Subcutaneous abdominal adipose tissue (tissue), 5 donors: ENCODE results near the gene C11orf86.
A peak's percentile ranks its signal among the peaks of the same experiment; 100 is the strongest.

Experiments
- H3K27ac ChIP-seq: one replicate; pipeline ENCODE4 v1.7.0; 2013; ENCODE audit warnings: low read depth, mild to moderate bottlenecking, inconsistent platforms, low read length, moderate library complexity
- H3K27me3 ChIP-seq, 5 donors: one replicate each; pipeline ENCODE4 v1.7.0; 2013; ENCODE audit warnings: low read length in 5 of 5, inconsistent platforms in 1 of 5; ENCODE audit not compliant: control insufficient read depth in 5 of 5, insufficient read depth in 4 of 5
- H3K36me3 ChIP-seq, 5 donors: one replicate each; pipeline ENCODE4 v1.7.0; 2013; ENCODE audit warnings: low read length in 5 of 5; ENCODE audit not compliant: control insufficient read depth in 5 of 5, insufficient read depth in 5 of 5
- H3K4me1 ChIP-seq, 5 donors: one replicate each; pipeline ENCODE4 v1.7.0; 2013; ENCODE audit warnings: low read length in 5 of 5, mild to moderate bottlenecking in 3 of 5, moderate library complexity in 1 of 5; ENCODE audit not compliant: control insufficient read depth in 5 of 5, insufficient read depth in 5 of 5
- H3K4me3 ChIP-seq, 5 donors: one replicate each; pipeline ENCODE4 v1.7.0; 2013; ENCODE audit warnings: low read length in 5 of 5, low read depth in 1 of 5
- H3K9ac ChIP-seq, 5 donors: one replicate each; pipeline ENCODE4 v1.7.0; 2013; ENCODE audit warnings: low read length in 5 of 5, mild to moderate bottlenecking in 4 of 5, moderate library complexity in 3 of 5
- H3K9me3 ChIP-seq, 5 donors: one replicate each; pipeline ENCODE4 v1.7.0; 2013; ENCODE audit warnings: low read length in 5 of 5; ENCODE audit not compliant: control insufficient read depth in 5 of 5
- donor health status: healthy.
- donor health status: healthy.
- donor health status: healthy.
- donor health status: healthy.
- donor health status: healthy.

The C11orf86 gene, protein sequence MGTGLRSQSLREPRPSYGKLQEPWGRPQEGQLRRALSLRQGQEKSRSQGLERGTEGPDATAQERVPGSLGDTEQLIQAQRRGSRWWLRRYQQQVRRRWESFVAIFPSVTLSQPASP

DNA sequence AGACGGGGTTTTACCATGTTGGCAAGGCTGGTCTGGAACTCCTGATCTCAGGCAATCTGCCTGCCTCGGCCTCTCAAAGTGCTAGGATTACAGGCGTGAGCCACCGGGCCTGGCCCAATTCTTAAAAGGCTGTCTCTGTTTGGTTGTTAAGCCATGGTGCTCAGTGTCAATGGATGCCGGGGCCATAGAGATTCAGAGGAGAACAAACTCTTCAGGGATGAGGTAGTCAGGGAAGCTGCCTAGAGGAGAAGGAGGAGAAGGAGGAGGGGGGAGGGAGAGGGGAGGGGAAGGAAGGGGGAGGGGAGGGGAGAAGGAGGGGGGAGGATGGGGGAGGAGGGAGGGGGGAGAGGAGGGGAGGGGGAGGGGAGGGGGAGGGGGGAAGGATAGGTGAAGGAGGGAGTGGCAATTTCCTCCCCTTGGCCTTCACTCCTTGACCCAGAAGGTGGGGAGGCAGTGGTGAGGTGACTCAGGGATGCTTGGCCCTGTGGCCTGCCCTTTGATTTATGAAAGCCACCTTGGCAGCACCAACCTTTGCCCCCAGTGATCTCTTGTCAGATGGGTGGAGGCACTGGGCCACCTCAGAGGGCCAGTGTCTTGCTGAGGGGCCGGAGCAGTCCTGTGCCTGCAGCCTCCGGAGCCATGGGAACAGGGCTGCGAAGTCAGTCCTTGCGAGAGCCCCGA is at the start of gene C11orf86:
Gene C11orf86, plus strand, starts transcription at position 581 of the 681 bp plus-strand sequence. Its CDS starts 59 bp downstream, at position 640.
- Histone ChIP-seq H3K4me3 (no peak within 1 kb of the TSS), H3K9me3 (peaks cover 3 to 11% (median 7%) of the 10 kb centered on the region in 5 donors), H3K4me1 (peaks cover 0 to 29% (median 28%) of the 10 kb centered on the region in 5 donors), H3K36me3 (no peaks in the 10 kb centered on the region), H3K27ac (peak within 1 kb of the TSS; percentile 62), H3K27me3 (no peaks in the 10 kb centered on the region), H3K9ac (peak within 1 kb of the TSS in 1 of 5 donors; percentile 2)

DNA sequence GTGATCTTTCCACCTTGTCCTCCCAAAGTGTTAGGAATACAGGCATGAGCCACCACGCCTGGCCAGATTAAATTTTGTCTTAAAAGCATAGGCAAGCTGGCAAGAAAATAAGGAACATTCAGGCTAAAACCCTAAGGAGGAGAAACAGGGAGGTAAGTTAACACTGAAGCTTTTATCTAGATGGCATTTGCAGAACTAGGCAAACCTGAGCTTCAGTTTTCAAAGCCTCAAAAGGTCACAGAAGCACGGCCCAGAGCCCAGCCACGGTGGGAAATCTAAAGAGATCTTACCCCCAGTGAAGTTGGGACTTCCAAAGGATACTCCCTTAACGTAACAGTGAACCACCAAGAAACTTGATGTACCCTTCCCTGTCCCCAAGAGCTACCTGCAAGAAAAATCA is 45.4 kb upstream of the C11orf86 start:
- peak overlapping the region; percentile 74 for H3K27ac ChIP-seq
- peaks cover 10 to 46% (median 37%) of the 10 kb centered on the region in 5 donors for H3K4me1 ChIP-seq

DNA sequence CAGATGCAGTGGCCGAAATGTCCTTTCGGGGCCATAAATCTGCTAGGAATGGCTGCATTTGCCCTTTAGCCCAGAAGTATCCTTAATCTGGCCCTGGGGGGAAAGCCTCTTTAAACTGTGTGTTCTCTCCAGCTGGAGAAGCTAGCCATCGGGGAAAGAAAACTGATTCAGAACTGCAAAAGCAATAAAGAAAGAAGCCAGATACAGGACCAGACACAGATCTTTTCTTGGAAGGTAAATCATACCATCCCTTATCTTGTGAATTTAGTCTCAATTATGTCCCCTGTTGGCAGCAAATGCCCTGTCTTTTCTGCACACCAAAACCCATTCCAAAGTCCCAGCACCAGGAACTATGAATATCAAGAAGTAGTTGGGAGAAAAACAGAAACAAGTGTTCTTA is 42.6 kb upstream of the C11orf86 start:
- H3K9me3 ChIP-seq, result no peaks in the 10 kb centered on the region
- H3K27ac ChIP-seq, result peak overlapping the region; percentile 82
- H3K4me3 ChIP-seq, result peak overlapping the region in 1 of 5 donors; percentile 0
- H3K27me3 ChIP-seq, result no peaks in the 10 kb centered on the region
- H3K36me3 ChIP-seq, result no peaks in the 10 kb centered on the region
- no peak overlapping the region for H3K9ac ChIP-seq
- peaks cover 10 to 61% (median 50%) of the 10 kb centered on the region in 5 donors for H3K4me1 ChIP-seq

More for the DNA sequence above, 45.4 kb upstream of the C11orf86 start:
- Histone ChIP-seq H3K27me3 (no peaks in the 10 kb centered on the region), H3K9ac (no peak overlapping the region), H3K9me3 (no peaks in the 10 kb centered on the region), H3K36me3 (no peaks in the 10 kb centered on the region), H3K4me3 (no peak overlapping the region)

GRCh38 chr11:66933531-66933930 is 41.6 kb upstream of the C11orf86 start:
- H3K4me1 ChIP-seq, result peaks cover 10 to 60% (median 50%) of the 10 kb centered on the region in 5 donors
- no peaks in the 10 kb centered on the region for H3K9me3 ChIP-seq
- H3K36me3 ChIP-seq, result no peaks in the 10 kb centered on the region
- no peaks in the 10 kb centered on the region for H3K27me3 ChIP-seq
- no peak overlapping the region for H3K9ac ChIP-seq
- peak overlapping the region; percentile 82 for H3K27ac ChIP-seq
- no peak overlapping the region for H3K4me3 ChIP-seq

DNA sequence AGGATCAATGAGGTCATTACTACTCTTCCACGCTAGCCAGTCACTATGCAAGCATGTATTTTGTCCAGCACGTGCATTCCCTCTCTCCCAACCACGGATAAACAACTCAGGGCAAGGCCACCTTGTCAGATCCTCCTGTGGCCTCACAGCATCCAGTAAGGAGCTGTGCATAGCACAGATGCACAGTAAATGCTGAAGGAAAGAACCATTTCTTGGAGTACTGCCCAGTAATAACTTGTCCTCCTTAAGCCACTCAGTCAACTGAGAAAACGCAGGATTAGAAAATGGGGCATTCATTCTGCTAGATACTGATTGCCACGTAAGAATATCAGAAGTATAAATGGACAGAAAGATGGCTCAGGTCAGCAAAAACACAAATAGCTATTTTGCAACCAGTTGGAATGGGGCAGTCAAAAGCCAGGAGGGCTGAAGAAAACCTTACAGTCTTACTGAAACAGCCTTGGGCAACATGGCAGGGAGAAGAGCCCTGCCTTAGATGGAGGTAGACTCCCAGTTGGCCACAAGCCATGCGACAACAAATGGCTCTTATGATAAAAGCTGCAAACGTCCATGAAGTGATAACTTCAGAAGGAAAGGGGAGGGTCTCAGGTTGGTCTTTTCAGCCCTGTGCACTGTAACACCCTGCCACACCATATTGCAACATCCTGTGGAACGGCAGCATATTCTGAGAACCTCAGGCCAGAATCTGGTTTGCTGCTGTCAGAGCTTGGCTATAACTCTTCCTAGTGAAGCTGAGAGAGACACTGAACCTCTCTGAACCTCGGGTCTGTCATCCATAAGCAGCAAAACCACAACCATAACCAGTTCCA is 39.9 kb upstream of the C11orf86 start:
- Histone ChIP-seq H3K27ac (peak overlapping the region; percentile 69), H3K9me3 (no peaks in the 10 kb centered on the region), H3K36me3 (peaks cover 0 to 7% (median 0%) of the 10 kb centered on the region in 5 donors), H3K4me1 (peaks cover 8 to 51% (median 43%) of the 10 kb centered on the region in 5 donors), H3K9ac (peak overlapping the region in 1 of 5 donors; percentile 35), H3K27me3 (no peaks in the 10 kb centered on the region), H3K4me3 (peak overlapping the region in 1 of 5 donors; percentile 19)

DNA sequence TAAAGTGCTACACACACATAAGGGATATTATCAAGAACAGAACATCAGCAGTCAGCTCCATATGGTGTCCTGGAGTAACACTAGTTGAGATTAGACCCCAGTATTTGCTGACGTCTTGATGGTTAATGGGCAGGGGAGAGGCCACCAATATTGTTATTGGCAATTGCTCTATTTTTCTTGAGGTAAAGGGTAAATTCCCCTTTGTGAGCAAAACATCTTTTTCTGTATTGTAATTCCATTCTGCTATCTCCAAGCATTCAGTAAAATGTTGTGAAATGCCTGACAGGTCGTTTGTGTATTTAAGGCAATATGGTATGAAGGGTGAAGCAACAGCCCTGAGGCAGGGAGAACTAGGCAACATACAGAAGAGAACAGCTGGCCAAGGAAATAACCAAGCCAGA is 38.8 kb upstream of the C11orf86 start:
- Histone ChIP-seq H3K9me3 (no peaks in the 10 kb centered on the region), H3K27me3 (no peaks in the 10 kb centered on the region), H3K27ac (no peak overlapping the region), H3K36me3 (peaks cover 0 to 7% (median 0%) of the 10 kb centered on the region in 5 donors), H3K4me1 (peaks cover 8 to 47% (median 41%) of the 10 kb centered on the region in 5 donors), H3K4me3 (no peak overlapping the region), H3K9ac (no peak overlapping the region)

GRCh38 chr11:66937193-66937733 is 37.8 kb upstream of the C11orf86 start:
- no peak overlapping the region for H3K9ac ChIP-seq
- H3K4me3 ChIP-seq, result no peak overlapping the region
- H3K27ac ChIP-seq, result no peak overlapping the region
- H3K9me3 ChIP-seq, result no peaks in the 10 kb centered on the region
- peaks cover 0 to 8% (median under 1%) of the 10 kb centered on the region in 5 donors for H3K36me3 ChIP-seq
- H3K4me1 ChIP-seq, result peaks cover 8 to 39% (median 32%) of the 10 kb centered on the region in 5 donors
- no peaks in the 10 kb centered on the region for H3K27me3 ChIP-seq

DNA sequence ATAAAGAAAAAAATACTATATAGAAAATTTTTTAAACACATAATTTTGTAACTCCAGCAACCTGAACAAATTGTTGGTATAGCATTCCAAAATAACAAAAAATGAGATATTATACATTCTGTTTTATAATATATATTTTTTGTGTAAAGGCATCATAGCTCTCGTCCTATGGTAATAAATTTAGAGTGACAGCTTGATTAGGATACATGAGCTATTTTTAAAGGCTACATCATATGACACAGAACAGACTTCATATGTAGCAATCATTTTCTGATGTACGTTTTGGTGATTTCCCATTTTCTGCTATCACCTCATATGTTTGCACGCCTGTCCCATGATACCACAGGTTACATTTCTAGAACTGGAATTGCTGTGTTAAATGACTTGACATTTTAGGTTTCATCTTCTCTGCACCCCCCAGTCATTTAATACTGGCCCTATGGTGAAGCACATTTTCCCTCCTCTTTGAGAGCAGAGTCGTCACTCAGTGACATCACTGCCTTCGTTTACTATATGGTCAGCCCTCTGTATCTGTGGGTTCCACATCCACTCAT is 36.4 kb upstream of the C11orf86 start:
- Histone ChIP-seq H3K9ac (no peak overlapping the region), H3K9me3 (no peaks in the 10 kb centered on the region), H3K4me1 (peaks cover under 1 to 25% (median 18%) of the 10 kb centered on the region in 5 donors), H3K4me3 (no peak overlapping the region), H3K36me3 (peaks cover 0 to 11% (median 3%) of the 10 kb centered on the region in 5 donors), H3K27me3 (no peaks in the 10 kb centered on the region), H3K27ac (no peak overlapping the region)

GRCh38 chr11:66950112-66950535 is 25.0 kb upstream of the C11orf86 start:
- Histone ChIP-seq H3K27me3 (no peaks in the 10 kb centered on the region), H3K27ac (peak overlapping the region; percentile 70), H3K9me3 (no peaks in the 10 kb centered on the region), H3K4me3 (no peak overlapping the region), H3K4me1 (peaks cover 1 to 30% (median 17%) of the 10 kb centered on the region in 5 donors), H3K36me3 (peaks cover 0 to 19% (median 6%) of the 10 kb centered on the region in 5 donors), H3K9ac (peak overlapping the region in 2 of 5 donors; percentile 9 to 37)
